Lower lobe of right lung (tissue), 2 donors: ENCODE data around the gene VAMP8. TPM values are rescaled to one million over a fixed set of nuclear protein-coding genes. Genes with fewer than 3 reads are reported as not detected.
A peak's percentile ranks its signal among the peaks of the same experiment; 100 is the strongest.

Experiments used
- ATAC-seq, 2 donors: fragments of 200-7000 bp; cut with Tn5 transposase; one replicate each; pipeline ENCODE4 v1.9.1; 2020 to 2022; ENCODE audit warnings: mild to moderate bottlenecking in 2 of 2, moderate library complexity in 2 of 2
- DNase-seq: peaks from one replicate; pipeline ENCODE4 v3.0.0-alpha.2; 2020
- H3K27ac ChIP-seq: fragments of 200-600 bp; one replicate; pipeline ENCODE4 v1.8.0; 2022
- H3K27me3 ChIP-seq: fragments of 200-600 bp; one replicate; pipeline ENCODE4 v1.8.0; 2022; ENCODE audit warnings: low read depth
- H3K36me3 ChIP-seq: fragments of 200-600 bp; one replicate; pipeline ENCODE4 v1.8.0; 2022; ENCODE audit warnings: mild to moderate bottlenecking
- H3K4me1 ChIP-seq: fragments of 200-600 bp; one replicate; pipeline ENCODE4 v1.8.0; 2022
- H3K4me3 ChIP-seq: fragments of 200-600 bp; one replicate; pipeline ENCODE4 v1.8.0; 2022; ENCODE audit warnings: mild to moderate bottlenecking
- H3K9me3 ChIP-seq: fragments of 200-600 bp; one replicate; pipeline ENCODE4 v1.8.0; 2022
- intact Hi-C: fragments of 100-400 bp; cut with DNase I; formaldehyde crosslinking; loops from one replicate; pipeline ENCODE4 v1.11.0; 2022
- total RNA-seq: library from RNA; stranded (reverse); fragmentation: NEBNext Ultra II Directional; extraction: Animal tissue kit (Norgen Biotek cat#: 25700); gene quantifications from one replicate; pipeline ENCODE4 v1.2.1, GENCODE V29; 2021
- TF ChIP-seq, protein P1 (sequence below): fragments of 200-600 bp; IDR thresholded peaks from one replicate; pipeline ENCODE4 v1.8.0; 2022; ENCODE audit warnings: antibody characterized with exemption, mild to moderate bottlenecking
- donor health status: DM: no; HTN: yes; CAD: no; lungs with severe emphysema.

VAMP8 gene
- total RNA-seq, 1 donor from 2014 or later = 272 TPM

DNA sequence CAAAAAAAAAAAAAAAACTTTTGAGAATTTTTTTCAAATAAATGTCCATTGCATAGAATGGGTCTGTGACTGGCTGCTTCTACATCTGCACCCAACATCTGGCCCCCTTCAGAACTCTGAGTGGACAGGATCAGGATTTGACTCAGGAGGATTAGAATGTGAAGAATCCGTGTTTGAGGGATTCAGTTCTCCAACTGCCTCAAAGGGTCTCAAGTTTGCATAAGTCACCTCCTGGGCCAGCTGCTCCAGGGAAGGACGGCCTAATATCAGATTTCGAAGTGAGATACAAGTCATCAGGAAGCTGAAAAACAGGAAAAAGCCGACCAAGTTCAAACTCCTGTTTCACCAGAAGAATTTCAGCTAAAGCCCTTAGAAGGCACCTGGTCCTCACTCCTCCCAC lies 27.6 kb upstream of the VAMP8 start:
- Histone ChIP-seq H3K9me3 (no peaks in the 10 kb centered on the region), H3K36me3 (peaks cover 90% of the 10 kb centered on the region), H3K27me3 (no peaks in the 10 kb centered on the region), H3K4me3 (no peak overlapping the region), H3K4me1 (peaks cover 9% of the 10 kb centered on the region), H3K27ac (no peak overlapping the region)
- DNase-seq (no peak), ATAC-seq (no peak)
- TF ChIP-seq, protein P1, sequence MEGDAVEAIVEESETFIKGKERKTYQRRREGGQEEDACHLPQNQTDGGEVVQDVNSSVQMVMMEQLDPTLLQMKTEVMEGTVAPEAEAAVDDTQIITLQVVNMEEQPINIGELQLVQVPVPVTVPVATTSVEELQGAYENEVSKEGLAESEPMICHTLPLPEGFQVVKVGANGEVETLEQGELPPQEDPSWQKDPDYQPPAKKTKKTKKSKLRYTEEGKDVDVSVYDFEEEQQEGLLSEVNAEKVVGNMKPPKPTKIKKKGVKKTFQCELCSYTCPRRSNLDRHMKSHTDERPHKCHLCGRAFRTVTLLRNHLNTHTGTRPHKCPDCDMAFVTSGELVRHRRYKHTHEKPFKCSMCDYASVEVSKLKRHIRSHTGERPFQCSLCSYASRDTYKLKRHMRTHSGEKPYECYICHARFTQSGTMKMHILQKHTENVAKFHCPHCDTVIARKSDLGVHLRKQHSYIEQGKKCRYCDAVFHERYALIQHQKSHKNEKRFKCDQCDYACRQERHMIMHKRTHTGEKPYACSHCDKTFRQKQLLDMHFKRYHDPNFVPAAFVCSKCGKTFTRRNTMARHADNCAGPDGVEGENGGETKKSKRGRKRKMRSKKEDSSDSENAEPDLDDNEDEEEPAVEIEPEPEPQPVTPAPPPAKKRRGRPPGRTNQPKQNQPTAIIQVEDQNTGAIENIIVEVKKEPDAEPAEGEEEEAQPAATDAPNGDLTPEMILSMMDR = no peak
- intact Hi-C loops = loop anchor here (5.0 kb wide), 1 partner anchor 128 kb away; no protein-coding TSS in a partner anchor

DNA sequence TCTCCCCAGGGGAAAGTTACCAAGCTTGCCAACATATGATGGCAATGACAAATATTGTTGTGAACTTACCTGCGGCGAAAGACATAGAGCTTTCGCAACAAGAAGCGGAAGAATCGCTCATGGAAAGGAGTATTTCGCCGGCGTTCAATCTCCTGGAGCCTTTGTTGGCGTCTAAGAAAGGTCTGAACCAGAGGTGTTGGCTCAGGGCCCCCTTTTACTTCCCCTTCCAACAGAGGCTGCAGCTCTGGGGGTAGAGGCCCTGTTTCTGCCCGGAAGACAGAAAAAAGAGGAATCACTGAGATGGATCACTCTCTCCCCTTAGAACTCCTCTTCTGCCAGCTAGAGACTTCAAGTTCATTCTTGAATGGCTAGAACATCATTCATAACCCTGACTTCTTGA lies 26.9 kb upstream of the VAMP8 start:
- peaks cover 9% of the 10 kb centered on the region for H3K4me1 ChIP-seq
- no peaks in the 10 kb centered on the region for H3K9me3 ChIP-seq
- ATAC-seq = no peak
- peaks cover 90% of the 10 kb centered on the region for H3K36me3 ChIP-seq
- H3K4me3 ChIP-seq = no peak overlapping the region
- no peak overlapping the region for H3K27ac ChIP-seq
- intact Hi-C loops = loop anchor here (5.0 kb wide), 1 partner anchor 128 kb away; no protein-coding TSS in a partner anchor
- TF ChIP-seq, protein P1 = no peak
- no peaks in the 10 kb centered on the region for H3K27me3 ChIP-seq
- DNase-seq = no peak

DNA sequence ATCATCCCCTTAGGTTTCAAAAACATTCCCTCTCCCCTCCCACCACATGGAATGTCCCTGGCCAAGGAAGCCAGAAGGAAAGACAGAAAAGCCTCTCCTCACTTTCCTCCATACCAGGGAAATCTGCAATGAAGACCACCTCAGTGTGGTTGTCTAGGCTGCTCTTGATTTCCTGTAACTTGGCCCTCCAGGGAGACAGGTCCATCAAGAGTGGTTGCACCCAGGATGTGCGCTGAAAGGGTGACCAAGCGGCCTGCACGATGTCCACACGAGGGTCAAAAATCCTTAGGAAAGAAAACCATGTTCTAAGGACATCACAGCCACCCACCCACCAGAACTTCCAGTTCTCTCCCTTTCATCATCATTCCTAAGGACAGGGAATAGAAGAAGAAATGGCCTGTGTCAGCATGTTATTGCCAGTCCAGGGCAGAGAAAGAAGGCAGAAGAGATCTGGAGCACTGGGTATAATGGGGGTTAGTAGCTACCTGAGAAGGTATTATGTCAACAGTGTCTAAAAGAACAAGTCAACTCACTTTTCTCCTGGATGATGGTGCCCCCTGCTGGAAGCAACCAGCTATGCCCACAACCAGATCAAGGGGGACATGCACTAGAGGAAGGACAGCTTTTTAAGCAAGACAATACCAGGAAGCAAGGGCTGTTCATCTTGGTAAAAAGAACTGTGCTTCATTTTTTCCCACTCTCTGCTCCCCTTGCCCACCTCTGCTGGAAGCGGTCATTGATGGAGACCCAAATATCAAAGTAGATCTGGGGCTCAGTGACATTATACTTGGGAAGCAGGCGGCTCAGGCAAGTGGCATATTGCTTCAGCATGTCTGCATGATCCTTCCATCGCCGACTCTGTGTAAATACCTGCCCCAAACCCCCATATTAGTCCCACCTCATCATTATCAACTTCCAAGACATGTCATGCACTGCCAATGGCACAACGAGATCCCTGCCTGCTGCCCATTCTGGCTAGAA lies 25.4 kb upstream of the VAMP8 start:
- peak; percentile 76 for DNase-seq
- TF ChIP-seq, protein P1 = peak; percentile 92
- ATAC-seq = peak; percentile 86
- H3K36me3 ChIP-seq = peaks cover 93% of the 10 kb centered on the region
- intact Hi-C loops = loop anchor here (5.0 kb wide), 1 partner anchor 130 kb away; no protein-coding TSS in a partner anchor
- no peak overlapping the region for H3K27ac ChIP-seq
- H3K9me3 ChIP-seq = no peaks in the 10 kb centered on the region
- no peaks in the 10 kb centered on the region for H3K27me3 ChIP-seq
- peaks cover 9% of the 10 kb centered on the region for H3K4me1 ChIP-seq
- no peak overlapping the region for H3K4me3 ChIP-seq

DNA sequence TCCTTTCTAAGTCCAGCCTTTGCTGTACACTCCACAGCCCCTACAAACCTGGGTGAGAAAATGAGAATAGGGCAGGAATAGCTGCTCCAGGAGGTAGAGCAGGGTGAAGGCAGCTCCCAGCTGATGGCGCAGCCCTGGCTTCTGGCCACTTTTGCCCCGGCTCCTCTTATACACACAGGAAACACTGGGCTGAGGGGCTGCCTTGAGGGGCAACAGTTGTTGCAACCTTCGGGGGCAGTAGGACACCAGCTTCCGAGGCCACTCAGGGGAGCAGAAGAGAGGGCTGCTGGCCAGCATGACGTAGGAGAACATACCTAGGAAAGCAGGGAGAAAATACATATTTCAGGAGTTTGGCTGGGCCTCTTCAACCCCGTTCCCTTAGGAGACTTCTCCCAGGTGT lies 24.2 kb upstream of the VAMP8 start:
- peaks cover 96% of the 10 kb centered on the region for H3K36me3 ChIP-seq
- DNase-seq (no peak), ATAC-seq (no peak)
- H3K27me3 ChIP-seq = no peaks in the 10 kb centered on the region
- TF ChIP-seq, protein P1 = no peak
- H3K27ac ChIP-seq = no peak overlapping the region
- intact Hi-C loops = loop anchor here (5.0 kb wide), 1 partner anchor 131 kb away; no protein-coding TSS in a partner anchor
- no peaks in the 10 kb centered on the region for H3K9me3 ChIP-seq
- peaks cover 9% of the 10 kb centered on the region for H3K4me1 ChIP-seq
- H3K4me3 ChIP-seq = no peak overlapping the region

DNA sequence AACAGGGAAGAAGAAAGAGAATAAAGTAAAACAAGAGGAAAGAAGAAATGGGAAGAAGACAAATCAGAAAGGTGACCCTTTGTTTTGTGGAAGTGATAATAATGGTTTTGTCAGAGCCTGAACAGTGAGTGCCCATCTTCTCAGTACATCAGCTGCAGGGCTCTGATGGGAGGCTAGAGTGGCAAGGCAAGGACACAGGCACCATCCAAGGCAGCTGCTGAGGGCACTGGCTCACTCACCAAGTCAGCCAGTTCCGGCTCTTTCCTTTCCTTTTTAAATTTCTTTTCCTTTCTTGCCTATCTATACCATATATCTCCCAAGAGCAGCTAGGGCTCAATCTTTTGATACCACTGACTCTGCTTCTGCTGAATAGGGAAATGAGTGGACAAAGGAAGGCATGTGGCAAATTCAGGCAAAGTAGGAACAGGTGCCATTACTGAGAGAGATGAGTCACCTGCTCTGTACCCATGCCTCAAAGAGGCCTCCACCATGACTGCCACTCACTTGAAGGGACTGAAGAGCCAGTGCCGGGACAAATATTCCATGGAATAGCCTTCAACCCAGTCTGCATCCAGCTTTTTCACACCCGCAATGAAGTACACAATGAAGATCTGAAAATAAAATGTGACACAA lies 22.3 kb upstream of the VAMP8 start:
- no peak for ATAC-seq
- Histone ChIP-seq H3K27ac (no peak overlapping the region), H3K4me1 (peaks cover 25% of the 10 kb centered on the region)

More for the DNA sequence above, 22.3 kb upstream of the VAMP8 start:
- intact Hi-C loops = loop anchor here (5.0 kb wide), 1 partner anchor 133 kb away; no protein-coding TSS in a partner anchor
- Histone ChIP-seq H3K27me3 (no peaks in the 10 kb centered on the region), H3K9me3 (no peaks in the 10 kb centered on the region), H3K36me3 (peaks cover 86% of the 10 kb centered on the region), H3K4me3 (no peak overlapping the region)
- no peak for DNase-seq
- TF ChIP-seq, protein P1 = no peak
